GM21367 (cell line): ENCODE measurements around the gene TRABD2A.
"Not testable (repeated sequence)": the region's sequence is repeated elsewhere in the genome, so short reads cannot be mapped to it uniquely, and the experiment has no call there.

Experiments used
- ATAC-seq: cut with Tn5 transposase; IDR thresholded peaks from one replicate; pipeline ENCODE4 v1.9.1; 2021; ENCODE audit not compliant: unreplicated experiment

The TRABD2A gene

GRCh38 chr2:84782717-84783442 is 98.0 kb downstream of the TRABD2A start:
- ATAC-seq = no peak

GRCh38 chr2:84781942-84782716 is 98.8 kb downstream of the TRABD2A start:
- peak; percentile 93 for ATAC-seq

- no peak for ATAC-seq
Measured at GRCh38 chr2:84779781-84780180, 101.1 kb downstream of the TRABD2A start.

GRCh38 chr2:84778911-84779690 is 101.8 kb downstream of the TRABD2A start:
- no peak for ATAC-seq

GRCh38 chr2:84776011-84776410 is 104.9 kb downstream of the TRABD2A start:
- no peak for ATAC-seq

GRCh38 chr2:84773562-84773961 is 107.3 kb downstream of the TRABD2A start:
- ATAC-seq = not testable (repeated sequence)
